HepG2 (cell line): ENCODE data around the gene SLC44A4. TPM values are rescaled to one million over a fixed set of nuclear protein-coding genes. Genes with fewer than 3 reads are reported as not detected.

Experiments used
- ARNT ChIP-seq: fragments of 450-650 bp; IDR thresholded peaks from 2 replicates; pipeline ENCODE4 v1.6.1; 2017
- GTF3A ChIP-seq: sonication (generic); formaldehyde crosslinking; conservative IDR thresholded peaks from 2 replicates; pipeline ENCODE4 v1.4.0; 2020; ENCODE audit warnings: mild to moderate bottlenecking, missing genetic modification reagents
- NR2C2 ChIP-seq: sonication (generic); formaldehyde crosslinking; IDR thresholded peaks from 2 replicates; pipeline ENCODE4 v1.4.0; 2020; ENCODE audit warnings: missing genetic modification reagents, mild to moderate bottlenecking, moderate library complexity, borderline replicate concordance
- NR2F6 ChIP-seq, 2 experiments: IDR thresholded peaks; 2 replicates each; pipeline ENCODE4 v1.6.1; 2016; ENCODE audit warnings: antibody characterized with exemption in 1 of 2, mild to moderate bottlenecking in 1 of 2
- PHF20 ChIP-seq: sonication (generic); formaldehyde crosslinking; IDR thresholded peaks from 2 replicates; pipeline ENCODE4 v1.5.0; 2020; ENCODE audit warnings: mild to moderate bottlenecking, missing genetic modification reagents
- PRPF4 ChIP-seq: fragments of 200-400 bp; formaldehyde crosslinking; IDR thresholded peaks from 2 replicates; pipeline ENCODE4 v1.6.1; 2016; ENCODE audit warnings: low read length, low read depth; ENCODE audit not compliant: poor library complexity, severe bottlenecking
- SRF ChIP-seq: IDR thresholded peaks from 2 replicates; pipeline ENCODE4 v1.6.1; 2011; ENCODE audit warnings: mild to moderate bottlenecking, low read depth, low read length, moderate library complexity
- ZNF143 ChIP-seq: sonication (generic); formaldehyde crosslinking; IDR thresholded peaks from 2 replicates; pipeline ENCODE4 v1.4.0; 2020; ENCODE audit warnings: missing genetic modification reagents
- ZNF350 ChIP-seq: sonication (generic); formaldehyde crosslinking; IDR thresholded peaks from 2 replicates; pipeline ENCODE4 v1.4.0; 2020; ENCODE audit warnings: mild to moderate bottlenecking, low read depth, missing genetic modification reagents, borderline replicate concordance
- ZNF572 ChIP-seq: sonication (generic); formaldehyde crosslinking; IDR thresholded peaks from 2 replicates; pipeline ENCODE4 v1.5.1; 2020; ENCODE audit warnings: mild to moderate bottlenecking, missing genetic modification reagents
- ZNF678 ChIP-seq: sonication (generic); formaldehyde crosslinking; IDR thresholded peaks from 2 replicates; pipeline ENCODE4 v1.4.0; 2020; ENCODE audit warnings: mild to moderate bottlenecking, missing genetic modification reagents
- polyA plus RNA-seq, 8 experiments: library from polyadenylated mRNA; depleted of rRNA in 3 of 8; stranded (reverse) in 7 of 8; unstranded in 1 of 8; fragments of >200 nt; fragmentation: Illumina TruSeq in 4 of 8; extraction: Trizol in 4 of 8; gene quantifications; 2 replicates each; pipeline versions ENCODE4 v1.2.1 to v1.2.3, GENCODE V29; 2011 to 2016; ENCODE audit warnings: low read depth in 4 of 8, missing spikeins in 1 of 8, mixed read lengths in 1 of 8; ENCODE audit not compliant: insufficient read depth in 1 of 8
- total RNA-seq, 5 experiments: library from RNA; depleted of rRNA; stranded (reverse); fragments of >200 nt; fragmentation: Illumina TruSeq; extraction: Trizol; gene quantifications; 2 replicates each; pipeline ENCODE4 v1.2.3, GENCODE V29; 2016; ENCODE audit warnings: low read depth in 1 of 5
- TF ChIP-seq, protein P1 (sequence below): sonication (generic); formaldehyde crosslinking; IDR thresholded peaks from 2 replicates; pipeline ENCODE4 v1.5.0; 2020; ENCODE audit warnings: mild to moderate bottlenecking, missing genetic modification reagents, moderate library complexity
- TF ChIP-seq, protein P2 (sequence below): sonication (generic); formaldehyde crosslinking; IDR thresholded peaks from 2 replicates; pipeline ENCODE4 v1.4.0; 2020; ENCODE audit warnings: missing genetic modification reagents
- TF ChIP-seq, protein P3 (sequence below): sonication (generic); formaldehyde crosslinking; IDR thresholded peaks from 2 replicates; pipeline ENCODE4 v1.8.0; 2022; ENCODE audit warnings: missing genetic modification reagents, mild to moderate bottlenecking, moderate library complexity, borderline replicate concordance
- TF ChIP-seq, protein P4 (sequence below): sonication (generic); formaldehyde crosslinking; IDR thresholded peaks from 2 replicates; pipeline ENCODE4 v1.4.0; 2020; ENCODE audit warnings: missing genetic modification reagents, borderline replicate concordance
- TF ChIP-seq, protein P5 (sequence below): IDR thresholded peaks from 2 replicates; pipeline ENCODE4 v1.6.1; 2016; ENCODE audit warnings: mild to moderate bottlenecking
- TF ChIP-seq, protein P6 (sequence below): sonication (generic); formaldehyde crosslinking; IDR thresholded peaks from 2 replicates; pipeline ENCODE4 v1.4.0; 2020; ENCODE audit warnings: mild to moderate bottlenecking, missing genetic modification reagents

SLC44A4 gene
- total and polyA plus RNA-seq, 2 of the 13 experiments (the other 11 are each of a cell fraction or from before 2014, with no cell fraction given), result 3.5 to 5.9 TPM

DNA sequence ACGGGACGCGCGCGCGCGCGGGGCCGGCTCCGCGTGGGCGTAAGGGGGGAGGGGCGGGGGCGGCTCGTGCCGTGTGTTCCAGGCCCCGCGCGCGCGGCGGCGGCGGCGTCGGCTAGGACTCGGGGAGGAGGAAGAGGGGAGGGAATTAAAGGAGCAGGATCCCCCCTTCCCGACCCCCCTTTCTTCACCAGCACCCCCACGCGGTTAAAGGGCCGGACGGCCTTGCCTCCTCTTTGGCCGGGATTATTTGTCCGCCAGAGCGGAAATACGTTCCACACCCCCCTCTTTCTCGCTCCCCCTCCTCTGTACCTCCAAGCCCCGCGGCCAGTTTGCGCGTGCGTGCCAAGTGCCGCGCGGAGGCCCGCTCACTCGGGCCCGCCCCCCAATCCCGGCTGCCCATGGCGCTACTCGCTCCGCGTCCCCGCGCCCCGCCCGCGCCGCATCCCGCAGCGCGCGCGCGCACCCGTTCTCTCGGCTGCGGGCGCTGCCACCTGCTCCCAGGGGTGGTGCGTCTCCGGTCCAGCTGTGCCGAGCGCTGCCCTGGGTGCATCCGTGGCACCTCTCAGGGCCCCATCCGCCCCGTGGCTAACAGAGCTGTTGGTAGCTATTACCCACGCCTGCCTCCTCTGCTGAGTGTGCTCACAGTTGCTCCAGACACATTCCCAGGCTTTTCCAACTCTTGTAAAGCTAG lies 23.3 kb upstream of the SLC44A4 start, which contains the start of gene ZBTB12 (continued):
- TF ChIP-seq, protein P1, sequence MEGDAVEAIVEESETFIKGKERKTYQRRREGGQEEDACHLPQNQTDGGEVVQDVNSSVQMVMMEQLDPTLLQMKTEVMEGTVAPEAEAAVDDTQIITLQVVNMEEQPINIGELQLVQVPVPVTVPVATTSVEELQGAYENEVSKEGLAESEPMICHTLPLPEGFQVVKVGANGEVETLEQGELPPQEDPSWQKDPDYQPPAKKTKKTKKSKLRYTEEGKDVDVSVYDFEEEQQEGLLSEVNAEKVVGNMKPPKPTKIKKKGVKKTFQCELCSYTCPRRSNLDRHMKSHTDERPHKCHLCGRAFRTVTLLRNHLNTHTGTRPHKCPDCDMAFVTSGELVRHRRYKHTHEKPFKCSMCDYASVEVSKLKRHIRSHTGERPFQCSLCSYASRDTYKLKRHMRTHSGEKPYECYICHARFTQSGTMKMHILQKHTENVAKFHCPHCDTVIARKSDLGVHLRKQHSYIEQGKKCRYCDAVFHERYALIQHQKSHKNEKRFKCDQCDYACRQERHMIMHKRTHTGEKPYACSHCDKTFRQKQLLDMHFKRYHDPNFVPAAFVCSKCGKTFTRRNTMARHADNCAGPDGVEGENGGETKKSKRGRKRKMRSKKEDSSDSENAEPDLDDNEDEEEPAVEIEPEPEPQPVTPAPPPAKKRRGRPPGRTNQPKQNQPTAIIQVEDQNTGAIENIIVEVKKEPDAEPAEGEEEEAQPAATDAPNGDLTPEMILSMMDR (CRISPR knock-in tag), result peak; percentile 48
- TF ChIP-seq SRF (no peak), ZNF350 (CRISPR knock-in tag) (no peak; the same call in 1 of the 2 replicates), GTF3A (CRISPR knock-in tag) (no peak), ZNF143 (CRISPR knock-in tag) (no peak), ARNT (no peak), PHF20 (peak; percentile 27), NR2F6 (IDR thresholded peaks at IDR 0.05) (no peak), NR2F6 (CRISPR knock-in tag; IDR thresholded peaks at IDR 0.05) (no peak), ZNF572 (CRISPR knock-in tag) (no peak), ZNF678 (no peak), NR2C2 (no peak), PRPF4 (no peak)
- TF ChIP-seq, protein P2, sequence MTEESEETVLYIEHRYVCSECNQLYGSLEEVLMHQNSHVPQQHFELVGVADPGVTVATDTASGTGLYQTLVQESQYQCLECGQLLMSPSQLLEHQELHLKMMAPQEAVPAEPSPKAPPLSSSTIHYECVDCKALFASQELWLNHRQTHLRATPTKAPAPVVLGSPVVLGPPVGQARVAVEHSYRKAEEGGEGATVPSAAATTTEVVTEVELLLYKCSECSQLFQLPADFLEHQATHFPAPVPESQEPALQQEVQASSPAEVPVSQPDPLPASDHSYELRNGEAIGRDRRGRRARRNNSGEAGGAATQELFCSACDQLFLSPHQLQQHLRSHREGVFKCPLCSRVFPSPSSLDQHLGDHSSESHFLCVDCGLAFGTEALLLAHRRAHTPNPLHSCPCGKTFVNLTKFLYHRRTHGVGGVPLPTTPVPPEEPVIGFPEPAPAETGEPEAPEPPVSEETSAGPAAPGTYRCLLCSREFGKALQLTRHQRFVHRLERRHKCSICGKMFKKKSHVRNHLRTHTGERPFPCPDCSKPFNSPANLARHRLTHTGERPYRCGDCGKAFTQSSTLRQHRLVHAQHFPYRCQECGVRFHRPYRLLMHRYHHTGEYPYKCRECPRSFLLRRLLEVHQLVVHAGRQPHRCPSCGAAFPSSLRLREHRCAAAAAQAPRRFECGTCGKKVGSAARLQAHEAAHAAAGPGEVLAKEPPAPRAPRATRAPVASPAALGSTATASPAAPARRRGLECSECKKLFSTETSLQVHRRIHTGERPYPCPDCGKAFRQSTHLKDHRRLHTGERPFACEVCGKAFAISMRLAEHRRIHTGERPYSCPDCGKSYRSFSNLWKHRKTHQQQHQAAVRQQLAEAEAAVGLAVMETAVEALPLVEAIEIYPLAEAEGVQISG, result peak; percentile 59; the same call in 1 of the 2 replicates
- TF ChIP-seq, protein P3, sequence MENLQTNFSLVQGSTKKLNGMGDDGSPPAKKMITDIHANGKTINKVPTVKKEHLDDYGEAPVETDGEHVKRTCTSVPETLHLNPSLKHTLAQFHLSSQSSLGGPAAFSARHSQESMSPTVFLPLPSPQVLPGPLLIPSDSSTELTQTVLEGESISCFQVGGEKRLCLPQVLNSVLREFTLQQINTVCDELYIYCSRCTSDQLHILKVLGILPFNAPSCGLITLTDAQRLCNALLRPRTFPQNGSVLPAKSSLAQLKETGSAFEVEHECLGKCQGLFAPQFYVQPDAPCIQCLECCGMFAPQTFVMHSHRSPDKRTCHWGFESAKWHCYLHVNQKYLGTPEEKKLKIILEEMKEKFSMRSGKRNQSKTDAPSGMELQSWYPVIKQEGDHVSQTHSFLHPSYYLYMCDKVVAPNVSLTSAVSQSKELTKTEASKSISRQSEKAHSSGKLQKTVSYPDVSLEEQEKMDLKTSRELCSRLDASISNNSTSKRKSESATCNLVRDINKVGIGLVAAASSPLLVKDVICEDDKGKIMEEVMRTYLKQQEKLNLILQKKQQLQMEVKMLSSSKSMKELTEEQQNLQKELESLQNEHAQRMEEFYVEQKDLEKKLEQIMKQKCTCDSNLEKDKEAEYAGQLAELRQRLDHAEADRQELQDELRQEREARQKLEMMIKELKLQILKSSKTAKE (CRISPR knock-in tag), result no peak
- TF ChIP-seq, protein P4, sequence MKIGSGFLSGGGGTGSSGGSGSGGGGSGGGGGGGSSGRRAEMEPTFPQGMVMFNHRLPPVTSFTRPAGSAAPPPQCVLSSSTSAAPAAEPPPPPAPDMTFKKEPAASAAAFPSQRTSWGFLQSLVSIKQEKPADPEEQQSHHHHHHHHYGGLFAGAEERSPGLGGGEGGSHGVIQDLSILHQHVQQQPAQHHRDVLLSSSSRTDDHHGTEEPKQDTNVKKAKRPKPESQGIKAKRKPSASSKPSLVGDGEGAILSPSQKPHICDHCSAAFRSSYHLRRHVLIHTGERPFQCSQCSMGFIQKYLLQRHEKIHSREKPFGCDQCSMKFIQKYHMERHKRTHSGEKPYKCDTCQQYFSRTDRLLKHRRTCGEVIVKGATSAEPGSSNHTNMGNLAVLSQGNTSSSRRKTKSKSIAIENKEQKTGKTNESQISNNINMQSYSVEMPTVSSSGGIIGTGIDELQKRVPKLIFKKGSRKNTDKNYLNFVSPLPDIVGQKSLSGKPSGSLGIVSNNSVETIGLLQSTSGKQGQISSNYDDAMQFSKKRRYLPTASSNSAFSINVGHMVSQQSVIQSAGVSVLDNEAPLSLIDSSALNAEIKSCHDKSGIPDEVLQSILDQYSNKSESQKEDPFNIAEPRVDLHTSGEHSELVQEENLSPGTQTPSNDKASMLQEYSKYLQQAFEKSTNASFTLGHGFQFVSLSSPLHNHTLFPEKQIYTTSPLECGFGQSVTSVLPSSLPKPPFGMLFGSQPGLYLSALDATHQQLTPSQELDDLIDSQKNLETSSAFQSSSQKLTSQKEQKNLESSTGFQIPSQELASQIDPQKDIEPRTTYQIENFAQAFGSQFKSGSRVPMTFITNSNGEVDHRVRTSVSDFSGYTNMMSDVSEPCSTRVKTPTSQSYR (CRISPR knock-in tag), result peak; percentile 72; the same call in 1 of the 2 replicates
- TF ChIP-seq, protein P5, sequence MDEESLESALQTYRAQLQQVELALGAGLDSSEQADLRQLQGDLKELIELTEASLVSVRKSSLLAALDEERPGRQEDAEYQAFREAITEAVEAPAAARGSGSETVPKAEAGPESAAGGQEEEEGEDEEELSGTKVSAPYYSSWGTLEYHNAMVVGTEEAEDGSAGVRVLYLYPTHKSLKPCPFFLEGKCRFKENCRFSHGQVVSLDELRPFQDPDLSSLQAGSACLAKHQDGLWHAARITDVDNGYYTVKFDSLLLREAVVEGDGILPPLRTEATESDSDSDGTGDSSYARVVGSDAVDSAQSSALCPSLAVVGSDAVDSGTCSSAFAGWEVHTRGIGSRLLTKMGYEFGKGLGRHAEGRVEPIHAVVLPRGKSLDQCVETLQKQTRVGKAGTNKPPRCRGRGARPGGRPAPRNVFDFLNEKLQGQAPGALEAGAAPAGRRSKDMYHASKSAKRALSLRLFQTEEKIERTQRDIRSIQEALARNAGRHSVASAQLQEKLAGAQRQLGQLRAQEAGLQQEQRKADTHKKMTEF, result no peak
- TF ChIP-seq, protein P6, sequence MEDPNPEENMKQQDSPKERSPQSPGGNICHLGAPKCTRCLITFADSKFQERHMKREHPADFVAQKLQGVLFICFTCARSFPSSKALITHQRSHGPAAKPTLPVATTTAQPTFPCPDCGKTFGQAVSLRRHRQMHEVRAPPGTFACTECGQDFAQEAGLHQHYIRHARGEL, result no peak
